ENCODE measurements around the gene THAP6.
"Not testable (repeated sequence)": the region's sequence is repeated elsewhere in the genome, so short reads cannot be mapped to it uniquely, and the experiment has no call there.

The THAP6 gene

DNA sequence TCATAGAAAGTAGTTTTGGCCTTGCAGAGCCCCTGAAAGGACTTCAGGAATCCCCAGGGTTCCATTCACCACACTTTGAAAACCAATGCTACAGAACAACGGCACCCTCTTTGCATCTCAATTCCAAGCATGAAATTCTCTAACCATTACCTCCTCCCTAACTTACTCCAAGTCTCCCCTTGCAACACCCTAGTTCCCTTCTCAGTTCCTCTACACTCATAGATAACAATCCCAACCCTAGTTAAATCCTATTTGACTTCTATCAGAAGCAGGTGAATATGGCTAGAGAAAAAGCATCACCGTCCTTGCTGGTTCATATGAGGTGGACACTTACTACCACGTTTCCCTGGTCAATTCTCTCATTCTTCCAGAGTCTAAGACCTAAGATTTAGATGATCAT, 2.4 kb upstream of the THAP6 start:
- Mint-ChIP-seq H3K36me3 (ENCODE audit: low read depth) (peaks cover 67% of the 10 kb centered on the region), H3K27me3 (no peaks in the 10 kb centered on the region), H3K4me1 (ENCODE audit: low read depth) (peaks cover 54% of the 10 kb centered on the region), H3K27ac (no peak overlapping the region), H3K9me3 (no peaks in the 10 kb centered on the region), H3K4me3 (no peak overlapping the region)
- no peak for DNase-seq

DNA sequence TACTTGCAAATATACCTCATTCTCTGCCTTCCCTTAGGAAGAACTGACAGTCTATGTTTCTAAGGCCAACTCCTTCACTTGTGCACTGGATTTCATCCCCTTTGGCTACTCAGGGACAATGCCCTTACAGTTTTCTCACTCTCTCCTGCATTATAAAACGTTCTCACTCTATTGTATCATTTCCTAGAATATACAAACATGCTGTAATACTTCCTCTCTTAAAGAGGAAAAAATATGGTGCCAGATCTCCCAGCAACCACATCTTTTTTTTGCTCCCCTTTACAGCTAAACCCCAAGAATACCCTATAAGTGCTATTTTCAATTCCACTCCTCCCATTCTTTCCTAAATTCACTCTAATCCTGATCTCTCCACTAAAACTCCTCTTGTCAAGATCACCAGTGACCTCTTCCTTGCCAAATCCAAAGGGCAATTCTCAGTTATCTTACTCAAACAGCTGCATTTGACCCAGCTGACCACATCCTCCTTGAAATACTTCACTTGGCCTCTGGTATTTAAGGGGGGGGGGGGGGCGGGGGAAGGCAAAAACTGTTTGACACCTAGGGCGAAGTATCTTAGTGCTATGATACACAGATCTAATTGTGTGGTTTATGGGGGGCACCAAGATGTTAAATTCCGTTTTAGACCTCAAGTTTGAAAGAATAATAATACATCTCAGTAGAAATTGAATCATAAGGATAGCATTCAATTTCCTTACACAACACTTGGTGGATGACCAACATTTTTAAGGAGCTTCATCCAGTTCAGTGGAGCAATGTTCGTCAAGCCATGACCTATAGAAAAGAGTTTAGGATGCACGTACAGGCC, 1.7 kb upstream of the THAP6 start:
- Mint-ChIP-seq H3K4me3 (no peak overlapping the region), H3K27ac (peak overlapping the region; percentile 45)
- no peak for DNase-seq

DNA sequence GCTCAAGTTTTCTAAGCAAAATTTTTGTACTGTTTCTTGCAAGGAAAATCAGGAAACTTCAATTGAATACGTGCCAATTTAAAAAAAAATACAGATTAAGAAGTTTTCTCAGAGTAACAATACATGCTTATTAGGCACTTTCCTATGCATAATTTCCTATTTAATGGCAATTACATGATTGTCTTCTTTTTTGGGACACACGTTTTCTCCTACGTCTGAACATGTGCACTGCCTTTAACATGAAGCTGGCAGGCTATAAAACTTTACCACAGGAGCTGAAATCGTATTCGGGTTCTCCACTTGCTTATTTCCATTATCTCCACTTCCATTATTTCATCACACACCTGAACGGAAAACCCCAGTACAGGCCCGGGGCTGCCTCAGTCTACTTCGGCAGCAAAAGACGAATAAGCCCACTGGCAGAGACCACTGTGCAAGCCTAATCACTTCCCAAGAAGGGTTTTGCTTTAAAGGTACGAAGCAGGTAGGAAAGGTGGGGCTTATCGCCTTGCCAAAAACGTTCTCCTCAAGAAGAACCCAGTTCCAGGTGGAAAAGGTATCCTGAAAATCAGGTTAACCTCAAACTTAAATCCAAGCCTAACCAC, 645 bp upstream of the THAP6 start:
- H3K4me3 Mint-ChIP-seq, result no peak overlapping the region
- H3K27me3 Mint-ChIP-seq, result no peaks in the 10 kb centered on the region
- no peaks in the 10 kb centered on the region for H3K9me3 Mint-ChIP-seq
- H3K4me1 Mint-ChIP-seq (ENCODE audit: low read depth), result peaks cover 59% of the 10 kb centered on the region
- peaks cover 71% of the 10 kb centered on the region for H3K36me3 Mint-ChIP-seq (ENCODE audit: low read depth)
- no peak for DNase-seq
- peak overlapping the region; percentile 98 for H3K27ac Mint-ChIP-seq

More for the DNA sequence above, 1.7 kb upstream of the THAP6 start:
- no peaks in the 10 kb centered on the region for H3K27me3 Mint-ChIP-seq
- H3K9me3 Mint-ChIP-seq, result no peaks in the 10 kb centered on the region
- peaks cover 67% of the 10 kb centered on the region for H3K36me3 Mint-ChIP-seq (ENCODE audit: low read depth)
- H3K4me1 Mint-ChIP-seq (ENCODE audit: low read depth), result peaks cover 53% of the 10 kb centered on the region

DNA sequence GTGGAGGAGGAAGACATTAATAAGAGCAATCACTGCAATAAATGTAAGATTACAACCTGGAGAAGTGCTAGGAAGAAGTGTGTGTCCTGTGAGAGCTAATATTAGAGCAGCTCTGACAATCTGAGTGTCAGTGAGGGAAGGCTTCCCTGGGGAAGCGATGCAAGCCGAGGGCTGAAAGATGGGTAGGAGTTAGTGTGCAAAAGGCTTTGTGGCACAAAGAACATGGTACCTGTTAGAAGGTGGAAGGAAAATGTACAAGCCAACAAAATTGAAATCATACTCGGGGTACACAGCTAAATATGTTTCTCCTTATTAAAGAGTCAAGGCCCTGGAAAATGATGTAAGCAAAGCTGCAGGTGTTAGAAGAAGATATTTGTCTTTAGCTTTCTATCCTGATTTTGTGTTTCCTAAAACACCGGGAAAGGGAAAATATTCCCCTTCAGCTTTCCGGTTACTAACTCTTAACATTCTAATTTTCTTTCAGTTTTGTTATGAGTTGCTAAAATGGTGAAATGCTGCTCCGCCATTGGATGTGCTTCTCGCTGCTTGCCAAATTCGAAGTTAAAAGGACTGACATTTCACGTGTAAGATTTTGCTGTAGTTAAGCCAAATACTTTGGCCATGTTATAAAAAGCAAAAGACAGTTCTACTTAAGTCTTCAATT, 808 bp downstream of the THAP6 start:
- Mint-ChIP-seq H3K4me1 (ENCODE audit: low read depth) (peaks cover 56% of the 10 kb centered on the region), H3K9me3 (no peaks in the 10 kb centered on the region), H3K36me3 (ENCODE audit: low read depth) (peaks cover 68% of the 10 kb centered on the region), H3K27ac (peak overlapping the region; percentile 98), H3K27me3 (no peaks in the 10 kb centered on the region), H3K4me3 (no peak overlapping the region)
- DNase-seq, result no peak

DNA sequence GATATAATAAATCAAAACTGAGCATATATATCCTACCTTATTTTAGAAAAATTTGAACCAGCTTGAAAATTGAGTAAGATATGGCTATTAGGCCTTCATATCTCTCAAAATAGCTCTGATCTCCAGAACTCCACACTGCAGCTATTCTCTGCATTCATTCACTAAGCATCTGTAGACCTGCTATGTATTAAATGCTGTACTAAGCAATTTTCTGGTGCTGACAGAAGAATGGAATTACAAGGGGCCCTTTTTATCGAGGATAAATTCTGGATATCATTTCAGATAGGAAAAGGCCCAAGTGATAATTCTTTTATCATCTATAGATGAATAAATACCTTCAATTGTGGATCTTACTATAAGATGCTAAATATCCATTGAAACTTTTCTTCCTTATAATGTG, 1.9 kb downstream of the THAP6 start:
- Mint-ChIP-seq H3K4me3 (no peak overlapping the region), H3K9me3 (no peaks in the 10 kb centered on the region), H3K4me1 (ENCODE audit: low read depth) (peaks cover 56% of the 10 kb centered on the region), H3K36me3 (ENCODE audit: low read depth) (peaks cover 69% of the 10 kb centered on the region), H3K27me3 (no peaks in the 10 kb centered on the region), H3K27ac (peak overlapping the region; percentile 98)
- DNase-seq, result no peak

DNA sequence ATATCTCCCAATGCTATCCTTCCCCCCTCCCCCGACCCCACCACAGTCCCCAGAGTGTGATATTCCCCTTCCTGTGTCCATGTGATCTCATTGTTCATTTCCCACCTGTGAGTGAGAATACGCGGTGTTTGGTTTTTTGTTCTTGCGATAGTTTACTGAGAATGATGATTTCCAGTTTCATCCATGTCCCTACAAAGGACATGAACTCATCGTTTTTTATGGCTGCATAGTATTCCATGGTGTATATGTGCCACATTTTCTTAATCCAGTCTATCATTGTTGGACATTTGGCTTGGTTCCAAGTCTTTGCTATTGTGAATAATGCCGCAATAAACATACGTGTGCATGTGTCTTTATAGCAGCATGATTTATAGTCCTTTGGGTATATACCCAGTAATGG, 5.2 kb downstream of the THAP6 start:
- not testable (repeated sequence) for H3K27me3 Mint-ChIP-seq, DNase-seq, H3K9me3 Mint-ChIP-seq, H3K27ac Mint-ChIP-seq, H3K4me3 Mint-ChIP-seq
- peaks cover 82% of the 10 kb centered on the region for H3K36me3 Mint-ChIP-seq (ENCODE audit: low read depth)
- H3K4me1 Mint-ChIP-seq (ENCODE audit: low read depth), result peaks cover 62% of the 10 kb centered on the region

DNA sequence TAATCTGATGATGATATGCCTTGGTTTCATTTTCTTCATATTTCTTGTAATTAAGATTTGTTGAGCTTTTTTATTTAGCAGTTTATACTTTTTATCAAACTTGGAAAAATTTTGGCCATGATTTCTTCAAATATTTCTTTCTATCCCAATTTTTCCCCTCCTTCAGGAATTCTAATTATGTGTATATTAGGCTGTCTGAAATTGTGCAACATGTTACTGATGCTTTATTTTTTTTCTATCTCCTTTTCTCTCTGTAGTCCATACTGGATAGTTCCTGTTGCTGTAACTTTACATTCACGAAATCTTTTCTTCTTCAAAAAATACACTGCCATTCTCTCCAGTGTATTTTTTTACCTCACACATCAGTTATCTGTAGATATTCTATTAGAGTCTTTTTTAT, 10.8 kb downstream of the THAP6 start:
- peaks cover 85% of the 10 kb centered on the region for H3K36me3 Mint-ChIP-seq (ENCODE audit: low read depth)
- H3K27me3 Mint-ChIP-seq, result no peaks in the 10 kb centered on the region
- no peak for DNase-seq
- H3K27ac Mint-ChIP-seq, result no peak overlapping the region
- H3K9me3 Mint-ChIP-seq, result no peaks in the 10 kb centered on the region
- H3K4me3 Mint-ChIP-seq, result no peak overlapping the region
- peaks cover 31% of the 10 kb centered on the region for H3K4me1 Mint-ChIP-seq (ENCODE audit: low read depth)

DNA sequence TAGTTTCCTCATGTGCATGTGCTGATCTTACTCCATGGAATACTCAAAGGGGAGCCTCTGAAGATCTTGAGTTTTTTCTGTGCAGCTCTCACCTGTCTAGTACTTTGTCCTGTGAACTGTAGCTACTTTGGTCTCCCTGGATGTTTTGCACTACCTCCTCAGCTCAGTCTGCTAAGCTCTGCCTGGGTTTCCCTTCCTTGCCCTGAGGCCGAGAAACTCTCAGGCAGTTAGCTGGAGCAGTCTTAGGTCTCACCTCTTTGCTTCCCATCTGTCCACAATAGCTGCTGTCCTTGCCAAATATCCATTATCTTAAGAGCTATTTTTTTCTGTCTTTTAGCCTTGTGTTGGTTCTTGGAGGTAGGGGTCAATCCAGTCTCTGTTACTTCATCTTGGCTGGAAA, 11.6 kb downstream of the THAP6 start:
- peaks cover 85% of the 10 kb centered on the region for H3K36me3 Mint-ChIP-seq (ENCODE audit: low read depth)
- no peaks in the 10 kb centered on the region for H3K27me3 Mint-ChIP-seq
- H3K27ac Mint-ChIP-seq, result peak overlapping the region; percentile 28

DNA sequence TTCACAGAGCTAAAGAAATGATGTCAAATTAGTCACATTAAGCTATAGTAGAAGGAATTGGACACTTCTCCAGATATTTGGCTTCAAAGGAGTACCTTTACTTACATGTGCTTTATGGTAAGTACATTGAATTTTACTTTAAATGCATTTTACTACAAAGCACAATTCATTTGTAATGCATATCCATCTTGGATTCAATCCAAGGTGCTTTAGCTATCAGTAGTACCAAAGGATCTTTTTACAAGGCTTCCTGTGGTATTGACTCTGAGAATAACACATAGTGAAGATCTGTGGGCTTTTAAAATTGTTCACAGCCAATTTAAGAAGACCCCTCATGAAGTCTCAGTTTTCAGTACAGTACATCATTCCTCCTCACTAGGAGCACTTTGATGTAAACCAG, 13.2 kb downstream of the THAP6 start:
- DNase-seq, result no peak
- H3K4me1 Mint-ChIP-seq (ENCODE audit: low read depth), result peaks cover 19% of the 10 kb centered on the region
- H3K36me3 Mint-ChIP-seq (ENCODE audit: low read depth), result peaks cover 91% of the 10 kb centered on the region
- no peaks in the 10 kb centered on the region for H3K27me3 Mint-ChIP-seq
- H3K27ac Mint-ChIP-seq, result no peak overlapping the region
- H3K9me3 Mint-ChIP-seq, result peaks cover 8% of the 10 kb centered on the region
- no peak overlapping the region for H3K4me3 Mint-ChIP-seq

More for the DNA sequence above, 11.6 kb downstream of the THAP6 start:
- no peaks in the 10 kb centered on the region for H3K9me3 Mint-ChIP-seq
- no peak for DNase-seq
- no peak overlapping the region for H3K4me3 Mint-ChIP-seq
- H3K4me1 Mint-ChIP-seq (ENCODE audit: low read depth), result peaks cover 23% of the 10 kb centered on the region

DNA sequence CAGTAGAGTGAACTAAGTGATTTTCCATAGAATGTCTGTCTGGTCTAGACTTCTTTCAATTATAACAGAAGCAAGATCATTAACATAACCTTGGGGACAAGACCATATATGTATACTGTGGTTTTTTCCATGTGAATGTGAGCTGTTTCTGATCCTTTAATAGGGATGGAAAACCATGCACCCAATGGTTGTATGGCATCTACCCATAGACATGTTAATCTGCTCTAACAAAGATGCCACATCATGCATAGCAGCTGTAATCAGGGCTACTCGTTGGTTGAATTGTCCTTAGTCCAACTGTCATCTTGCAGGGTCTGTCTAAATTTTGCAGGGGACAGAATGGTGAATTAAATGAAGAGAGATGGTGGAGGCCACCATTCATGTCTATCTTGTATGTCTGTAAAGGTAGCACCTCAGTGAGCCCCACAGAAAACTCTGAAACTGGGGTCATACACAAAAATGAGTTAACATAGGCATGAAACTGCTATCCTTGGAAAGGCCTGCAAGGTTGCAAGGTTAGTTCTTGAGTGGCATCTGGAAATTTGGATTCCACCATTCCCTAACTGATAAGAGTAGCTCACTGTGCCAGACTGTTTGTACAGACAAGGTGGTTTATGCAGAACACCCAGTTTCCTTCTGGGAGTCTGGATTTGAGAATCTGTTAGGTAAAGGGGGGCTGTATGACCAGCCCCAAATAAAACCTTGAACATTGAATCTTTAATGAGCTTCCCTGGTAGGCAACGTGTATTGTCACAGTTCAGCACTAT, 16.5 kb downstream of the THAP6 start:
- DNase-seq, result no peak
- Mint-ChIP-seq H3K27ac (no peak overlapping the region), H3K4me3 (no peak overlapping the region), H3K4me1 (ENCODE audit: low read depth) (peaks cover 3% of the 10 kb centered on the region), H3K27me3 (no peaks in the 10 kb centered on the region), H3K36me3 (ENCODE audit: low read depth) (peaks cover 87% of the 10 kb centered on the region), H3K9me3 (peaks cover 15% of the 10 kb centered on the region)

DNA sequence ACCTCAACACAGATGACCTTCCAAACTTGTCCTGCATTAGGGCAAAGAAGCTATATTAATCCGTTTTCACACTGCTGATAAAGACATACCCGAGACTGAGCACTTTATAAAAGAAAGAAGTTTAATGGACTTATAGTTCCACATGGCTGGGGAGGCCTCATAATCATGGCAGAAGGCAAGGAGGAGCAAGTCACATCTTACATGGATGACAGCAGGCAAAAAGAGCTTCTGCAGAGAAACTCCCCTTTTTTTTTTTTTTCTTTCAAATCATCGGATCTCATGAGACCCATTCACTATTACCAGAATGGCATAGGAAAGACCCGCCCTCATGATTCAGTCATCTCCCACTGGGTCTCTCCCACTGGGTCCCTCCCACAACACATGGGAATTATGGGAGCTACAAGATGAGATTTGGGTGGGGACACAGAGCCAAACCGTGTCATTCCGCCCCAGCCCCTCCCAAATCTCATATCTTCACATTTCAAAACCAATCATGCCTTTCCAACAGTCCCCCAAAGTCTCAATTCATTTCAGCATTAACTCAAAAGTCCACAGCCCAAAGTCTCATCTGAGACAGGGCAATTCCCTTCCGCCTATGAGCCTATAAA, 17.4 kb downstream of the THAP6 start:
- not testable (repeated sequence) for H3K4me3 Mint-ChIP-seq; DNase-seq; H3K4me1 Mint-ChIP-seq (ENCODE audit: low read depth); H3K27me3 Mint-ChIP-seq; H3K27ac Mint-ChIP-seq
- peaks cover 79% of the 10 kb centered on the region for H3K36me3 Mint-ChIP-seq (ENCODE audit: low read depth)
- H3K9me3 Mint-ChIP-seq, result peaks cover 15% of the 10 kb centered on the region

DNA sequence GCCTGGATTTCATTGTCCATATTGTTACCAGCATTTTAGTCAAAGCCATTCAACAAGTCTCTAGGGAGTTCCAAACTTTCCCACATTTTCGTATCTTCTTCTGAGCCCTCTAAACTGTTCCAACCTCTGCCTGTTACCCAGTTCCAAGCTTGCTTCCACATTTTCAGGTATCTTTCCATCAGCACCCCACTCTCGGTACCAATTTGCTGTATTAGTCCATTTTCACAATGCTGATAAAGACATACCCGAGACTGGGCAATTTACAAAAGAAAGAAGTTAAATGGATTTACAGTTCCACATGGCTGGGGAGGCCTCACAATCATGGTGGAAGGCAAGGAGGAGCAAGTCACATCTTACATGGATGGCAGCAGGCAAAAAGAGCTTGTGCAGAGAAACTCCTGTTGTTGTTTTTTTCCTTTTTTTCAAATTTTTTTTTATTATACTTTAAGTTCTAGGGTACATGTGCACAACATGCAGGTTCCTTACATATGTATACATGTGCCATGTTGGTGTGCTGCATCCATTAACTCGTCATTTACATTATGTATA, 19.1 kb downstream of the THAP6 start:
- H3K36me3 Mint-ChIP-seq (ENCODE audit: low read depth), result peaks cover 63% of the 10 kb centered on the region
- not testable (repeated sequence) for DNase-seq; H3K27ac Mint-ChIP-seq; H3K27me3 Mint-ChIP-seq; H3K4me3 Mint-ChIP-seq; H3K4me1 Mint-ChIP-seq (ENCODE audit: low read depth)
- peaks cover 15% of the 10 kb centered on the region for H3K9me3 Mint-ChIP-seq

DNA sequence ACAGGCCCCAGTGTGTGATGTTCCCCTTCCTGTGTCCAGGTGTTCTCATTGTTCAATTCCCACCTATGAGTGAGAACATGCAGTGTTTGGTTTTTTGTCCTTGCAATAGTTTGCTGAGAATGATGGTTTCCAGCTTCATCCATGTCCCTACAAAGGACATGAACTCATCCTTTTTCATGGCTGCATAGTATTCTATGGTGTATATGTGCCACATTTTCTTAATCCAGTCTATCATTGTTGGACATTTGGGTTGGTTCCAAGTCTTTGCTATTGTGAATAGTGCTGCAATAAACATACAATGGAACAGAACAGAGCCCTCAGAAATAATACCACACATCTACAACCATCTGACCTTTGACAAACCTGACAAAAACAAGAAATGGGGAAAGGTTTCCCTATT, 19.7 kb downstream of the THAP6 start:
- Mint-ChIP-seq H3K36me3 (ENCODE audit: low read depth) (peaks cover 63% of the 10 kb centered on the region), H3K9me3 (peaks cover 15% of the 10 kb centered on the region)
- H3K27ac Mint-ChIP-seq; H3K27me3 Mint-ChIP-seq; H3K4me1 Mint-ChIP-seq (ENCODE audit: low read depth); DNase-seq; H3K4me3 Mint-ChIP-seq: not testable (repeated sequence)

DNA sequence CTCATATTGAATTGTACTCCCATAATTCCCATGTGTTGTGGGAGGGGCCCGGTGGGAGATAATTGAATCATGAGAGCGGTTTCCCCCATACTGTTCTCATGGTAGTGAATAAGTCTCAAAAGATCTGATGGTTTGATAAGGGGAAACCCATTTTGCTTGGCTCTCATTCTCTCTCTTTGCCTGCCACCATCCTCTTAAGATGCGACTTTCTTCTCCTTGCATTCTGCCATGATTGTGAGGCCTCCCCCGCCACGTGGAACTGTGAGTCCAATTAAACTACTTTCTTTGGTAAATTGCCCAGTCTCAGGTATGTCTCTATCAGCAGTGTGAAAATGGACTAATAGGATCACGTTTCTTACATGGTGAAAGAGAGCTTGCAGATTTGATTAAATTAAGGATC, 23.0 kb downstream of the THAP6 start:
- not testable (repeated sequence) for H3K27me3 Mint-ChIP-seq; H3K9me3 Mint-ChIP-seq; H3K4me1 Mint-ChIP-seq (ENCODE audit: low read depth); H3K4me3 Mint-ChIP-seq; DNase-seq; H3K27ac Mint-ChIP-seq
- peaks cover 53% of the 10 kb centered on the region for H3K36me3 Mint-ChIP-seq (ENCODE audit: low read depth)

All from activated T-cell treated with anti-CD3 and anti-CD28 coated beads, Interleukin-2, amount 50 U/mL, for 24 hours (primary cell).